ENCODE data around the gene COMMD10. TPM values are rescaled to one million over a fixed set of nuclear protein-coding genes. Genes with fewer than 3 reads are reported as not detected.

Gene COMMD10
- total RNA-seq, 1 donor from 2014 or later, result 30.3 TPM

GRCh38 chr5:116062352-116062751 is 22.5 kb upstream of the COMMD10 start:
- FAIRE-seq (no peak), DNase-seq (ENCODE audit: low read depth) (no peak)
- Histone ChIP-seq H3K36me3 (ENCODE audit: control insufficient read depth, insufficient read depth, low read length) (no peaks in the 10 kb centered on the region), H3K4me3 (ENCODE audit: low read depth, low read length) (no peak overlapping the region), H3K27me3 (ENCODE audit: control insufficient read depth, insufficient read depth, low read length) (no peaks in the 10 kb centered on the region)
- no peak for TF ChIP-seq CTCF (IDR thresholded peaks at IDR 0.05; ENCODE audit: insufficient read depth, low read length, severe bottlenecking)

GRCh38 chr5:116063950-116064349 is 20.9 kb upstream of the COMMD10 start:
- Histone ChIP-seq H3K27me3 (ENCODE audit: control insufficient read depth, insufficient read depth, low read length) (no peaks in the 10 kb centered on the region), H3K4me3 (ENCODE audit: low read depth, low read length) (no peak overlapping the region), H3K36me3 (ENCODE audit: control insufficient read depth, insufficient read depth, low read length) (no peaks in the 10 kb centered on the region)
- DNase-seq (ENCODE audit: low read depth), result no peak
- TF ChIP-seq CTCF (IDR thresholded peaks at IDR 0.05; ENCODE audit: insufficient read depth, low read length, severe bottlenecking), result no peak
- FAIRE-seq, result no peak

GRCh38 chr5:116068028-116068632 is 16.7 kb upstream of the COMMD10 start:
- H3K4me3 ChIP-seq (ENCODE audit: low read depth, low read length), result no peak overlapping the region
- DNase-seq (ENCODE audit: low read depth), result peak; percentile 45
- H3K36me3 ChIP-seq (ENCODE audit: control insufficient read depth, insufficient read depth, low read length), result no peaks in the 10 kb centered on the region
- FAIRE-seq, result no peak
- peak; percentile 41 for TF ChIP-seq CTCF (IDR thresholded peaks at IDR 0.05; ENCODE audit: insufficient read depth, low read length, severe bottlenecking)
- no peaks in the 10 kb centered on the region for H3K27me3 ChIP-seq (ENCODE audit: control insufficient read depth, insufficient read depth, low read length)

GRCh38 chr5:116071211-116071610 is 13.6 kb upstream of the COMMD10 start:
- DNase-seq (ENCODE audit: low read depth) (no peak), FAIRE-seq (no peak)
- no peak for TF ChIP-seq CTCF (IDR thresholded peaks at IDR 0.05; ENCODE audit: insufficient read depth, low read length, severe bottlenecking)
- Histone ChIP-seq H3K36me3 (ENCODE audit: control insufficient read depth, insufficient read depth, low read length) (no peaks in the 10 kb centered on the region), H3K27me3 (ENCODE audit: control insufficient read depth, insufficient read depth, low read length) (no peaks in the 10 kb centered on the region), H3K4me3 (ENCODE audit: low read depth, low read length) (no peak overlapping the region)

GRCh38 chr5:116075191-116075831 is 9.5 kb upstream of the COMMD10 start:
- DNase-seq (ENCODE audit: low read depth), result no peak
- Histone ChIP-seq H3K4me3 (ENCODE audit: low read depth, low read length) (no peak overlapping the region), H3K27me3 (ENCODE audit: control insufficient read depth, insufficient read depth, low read length) (no peaks in the 10 kb centered on the region), H3K36me3 (ENCODE audit: control insufficient read depth, insufficient read depth, low read length) (no peaks in the 10 kb centered on the region)
- no peak for TF ChIP-seq CTCF (IDR thresholded peaks at IDR 0.05; ENCODE audit: insufficient read depth, low read length, severe bottlenecking)
- no peak for FAIRE-seq

GRCh38 chr5:116076496-116076895 is 8.3 kb upstream of the COMMD10 start:
- TF ChIP-seq CTCF (IDR thresholded peaks at IDR 0.05; ENCODE audit: insufficient read depth, low read length, severe bottlenecking), result no peak
- Histone ChIP-seq H3K27me3 (ENCODE audit: control insufficient read depth, insufficient read depth, low read length) (no peaks in the 10 kb centered on the region), H3K4me3 (ENCODE audit: low read depth, low read length) (no peak overlapping the region), H3K36me3 (ENCODE audit: control insufficient read depth, insufficient read depth, low read length) (no peaks in the 10 kb centered on the region)
- DNase-seq (ENCODE audit: low read depth), result peak; percentile 6
- no peak for FAIRE-seq
